CD4-positive, alpha-beta T cell treated with Interleukin-10 for 1 hour (primary cell): ENCODE results near the gene CEACAM5.
A peak's percentile ranks its signal among the peaks of the same experiment; 100 is the strongest.
"Not testable (repeated sequence)": the region's sequence is repeated elsewhere in the genome, so short reads cannot be mapped to it uniquely, and the experiment has no call there.

ENCODE experiments used
- DNase-seq: peaks from one replicate; pipeline ENCODE4 v3.0.0-alpha.2; 2020

Gene CEACAM5

GRCh38 chr19:41700381-41701195, 7.8 kb upstream of the CEACAM5 start:
- no peak for DNase-seq

DNA sequence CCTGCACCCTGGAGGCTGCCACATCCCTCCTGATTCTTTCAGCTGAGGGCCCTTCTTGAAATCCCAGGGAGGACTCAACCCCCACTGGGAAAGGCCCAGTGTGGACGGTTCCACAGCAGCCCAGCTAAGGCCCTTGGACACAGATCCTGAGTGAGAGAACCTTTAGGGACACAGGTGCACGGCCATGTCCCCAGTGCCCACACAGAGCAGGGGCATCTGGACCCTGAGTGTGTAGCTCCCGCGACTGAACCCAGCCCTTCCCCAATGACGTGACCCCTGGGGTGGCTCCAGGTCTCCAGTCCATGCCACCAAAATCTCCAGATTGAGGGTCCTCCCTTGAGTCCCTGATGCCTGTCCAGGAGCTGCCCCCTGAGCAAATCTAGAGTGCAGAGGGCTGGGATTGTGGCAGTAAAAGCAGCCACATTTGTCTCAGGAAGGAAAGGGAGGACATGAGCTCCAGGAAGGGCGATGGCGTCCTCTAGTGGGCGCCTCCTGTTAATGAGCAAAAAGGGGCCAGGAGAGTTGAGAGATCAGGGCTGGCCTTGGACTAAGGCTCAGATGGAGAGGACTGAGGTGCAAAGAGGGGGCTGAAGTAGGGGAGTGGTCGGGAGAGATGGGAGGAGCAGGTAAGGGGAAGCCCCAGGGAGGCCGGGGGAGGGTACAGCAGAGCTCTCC, 6.9 kb upstream of the CEACAM5 start:
- DNase-seq = no peak

DNA sequence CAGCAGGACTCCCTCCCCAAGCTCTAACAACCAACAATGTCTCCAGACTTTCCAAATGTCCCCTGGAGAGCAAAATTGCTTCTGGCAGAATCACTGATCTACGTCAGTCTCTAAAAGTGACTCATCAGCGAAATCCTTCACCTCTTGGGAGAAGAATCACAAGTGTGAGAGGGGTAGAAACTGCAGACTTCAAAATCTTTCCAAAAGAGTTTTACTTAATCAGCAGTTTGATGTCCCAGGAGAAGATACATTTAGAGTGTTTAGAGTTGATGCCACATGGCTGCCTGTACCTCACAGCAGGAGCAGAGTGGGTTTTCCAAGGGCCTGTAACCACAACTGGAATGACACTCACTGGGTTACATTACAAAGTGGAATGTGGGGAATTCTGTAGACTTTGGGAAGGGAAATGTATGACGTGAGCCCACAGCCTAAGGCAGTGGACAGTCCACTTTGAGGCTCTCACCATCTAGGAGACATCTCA, 6.2 kb upstream of the CEACAM5 start:
- DNase-seq = no peak

DNA sequence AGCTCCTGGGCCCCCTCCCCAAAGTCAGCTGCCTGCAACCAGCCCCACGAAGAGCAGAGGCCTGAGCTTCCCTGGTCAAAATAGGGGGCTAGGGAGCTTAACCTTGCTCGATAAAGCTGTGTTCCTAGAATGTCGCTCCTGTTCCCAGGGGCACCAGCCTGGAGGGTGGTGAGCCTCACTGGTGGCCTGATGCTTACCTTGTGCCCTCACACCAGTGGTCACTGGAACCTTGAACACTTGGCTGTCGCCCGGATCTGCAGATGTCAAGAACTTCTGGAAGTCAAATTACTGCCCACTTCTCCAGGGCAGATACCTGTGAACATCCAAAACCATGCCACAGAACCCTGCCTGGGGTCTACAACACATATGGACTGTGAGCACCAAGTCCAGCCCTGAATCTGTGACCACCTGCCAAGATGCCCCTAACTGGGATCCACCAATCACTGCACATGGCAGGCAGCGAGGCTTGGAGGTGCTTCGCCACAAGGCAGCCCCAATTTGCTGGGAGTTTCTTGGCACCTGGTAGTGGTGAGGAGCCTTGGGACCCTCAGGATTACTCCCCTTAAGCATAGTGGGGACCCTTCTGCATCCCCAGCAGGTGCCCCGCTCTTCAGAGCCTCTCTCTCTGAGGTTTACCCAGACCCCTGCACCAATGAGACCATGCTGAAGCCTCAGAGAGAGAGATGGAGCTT, 4.7 kb upstream of the CEACAM5 start:
- DNase-seq = no peak

- DNase-seq = no peak
Measured at GRCh38 chr19:41705393-41706174, 2.8 kb upstream of the CEACAM5 start.

DNA sequence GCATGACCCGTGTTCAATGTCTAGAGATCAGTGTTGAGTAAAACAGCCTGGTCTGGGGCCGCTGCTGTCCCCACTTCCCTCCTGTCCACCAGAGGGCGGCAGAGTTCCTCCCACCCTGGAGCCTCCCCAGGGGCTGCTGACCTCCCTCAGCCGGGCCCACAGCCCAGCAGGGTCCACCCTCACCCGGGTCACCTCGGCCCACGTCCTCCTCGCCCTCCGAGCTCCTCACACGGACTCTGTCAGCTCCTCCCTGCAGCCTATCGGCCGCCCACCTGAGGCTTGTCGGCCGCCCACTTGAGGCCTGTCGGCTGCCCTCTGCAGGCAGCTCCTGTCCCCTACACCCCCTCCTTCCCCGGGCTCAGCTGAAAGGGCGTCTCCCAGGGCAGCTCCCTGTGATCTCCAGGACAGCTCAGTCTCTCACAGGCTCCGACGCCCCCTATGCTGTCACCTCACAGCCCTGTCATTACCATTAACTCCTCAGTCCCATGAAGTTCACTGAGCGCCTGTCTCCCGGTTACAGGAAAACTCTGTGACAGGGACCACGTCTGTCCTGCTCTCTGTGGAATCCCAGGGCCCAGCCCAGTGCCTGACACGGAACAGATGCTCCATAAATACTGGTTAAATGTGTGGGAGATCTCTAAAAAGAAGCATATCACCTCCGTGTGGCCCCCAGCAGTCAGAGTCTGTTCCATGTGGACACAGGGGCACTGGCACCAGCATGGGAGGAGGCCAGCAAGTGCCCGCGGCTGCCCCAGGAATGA, 1.5 kb upstream of the CEACAM5 start:
- peak; percentile 67 for DNase-seq

DNA sequence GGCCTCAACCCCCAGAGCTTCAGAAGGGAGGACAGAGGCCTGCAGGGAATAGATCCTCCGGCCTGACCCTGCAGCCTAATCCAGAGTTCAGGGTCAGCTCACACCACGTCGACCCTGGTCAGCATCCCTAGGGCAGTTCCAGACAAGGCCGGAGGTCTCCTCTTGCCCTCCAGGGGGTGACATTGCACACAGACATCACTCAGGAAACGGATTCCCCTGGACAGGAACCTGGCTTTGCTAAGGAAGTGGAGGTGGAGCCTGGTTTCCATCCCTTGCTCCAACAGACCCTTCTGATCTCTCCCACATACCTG, 969 bp upstream of the CEACAM5 start:
- DNase-seq = no peak

GRCh38 chr19:41707871-41708371, 505 bp upstream of the CEACAM5 start:
- DNase-seq = no peak

GRCh38 chr19:41709516-41709915, 1.1 kb downstream of the CEACAM5 start:
- not testable (repeated sequence) for DNase-seq

- no peak for DNase-seq
Measured at GRCh38 chr19:41709951-41710645, 1.7 kb downstream of the CEACAM5 start.

- no peak for DNase-seq
Measured at GRCh38 chr19:41711376-41712261, 3.2 kb downstream of the CEACAM5 start.

DNA sequence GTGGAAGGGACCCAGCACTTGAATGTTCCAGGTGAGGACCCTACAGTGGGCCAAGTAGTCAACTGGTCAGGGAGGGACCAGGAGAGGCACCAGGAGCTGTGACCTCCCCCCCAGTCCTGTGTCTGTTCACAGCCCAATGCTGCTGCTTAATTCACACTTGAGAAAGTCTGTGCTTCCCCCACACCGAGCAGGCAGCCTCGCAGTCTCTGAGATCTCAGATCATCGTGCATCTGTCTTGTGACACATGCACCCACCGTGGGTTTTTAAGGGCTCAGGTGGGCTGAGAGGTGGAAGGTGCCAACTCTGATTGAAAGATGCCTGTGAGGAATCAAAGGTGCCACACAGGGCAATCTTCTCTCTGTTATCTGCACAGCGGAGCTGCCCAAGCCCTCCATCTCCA, 6.2 kb downstream of the CEACAM5 start:
- DNase-seq = no peak

DNA sequence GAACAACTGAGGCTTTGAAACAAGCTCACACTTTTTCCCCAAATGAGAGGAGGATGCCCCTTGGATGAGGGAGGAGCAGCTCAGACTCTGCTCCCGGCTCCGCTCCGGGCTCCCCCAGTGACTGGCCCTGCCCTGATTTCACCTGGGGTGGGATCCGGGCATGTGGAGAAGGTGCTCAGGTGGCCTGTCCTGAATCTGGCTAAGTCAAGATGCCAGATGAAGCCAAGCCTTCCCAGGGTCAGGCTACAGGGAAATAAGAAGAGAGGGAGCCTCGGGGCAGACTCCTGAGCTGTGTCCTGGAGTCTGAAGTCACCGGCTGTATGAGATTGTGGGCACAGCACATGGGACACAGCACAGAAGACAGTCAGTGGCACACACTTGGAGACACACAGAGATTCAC, 10.3 kb downstream of the CEACAM5 start:
- no peak for DNase-seq

DNA sequence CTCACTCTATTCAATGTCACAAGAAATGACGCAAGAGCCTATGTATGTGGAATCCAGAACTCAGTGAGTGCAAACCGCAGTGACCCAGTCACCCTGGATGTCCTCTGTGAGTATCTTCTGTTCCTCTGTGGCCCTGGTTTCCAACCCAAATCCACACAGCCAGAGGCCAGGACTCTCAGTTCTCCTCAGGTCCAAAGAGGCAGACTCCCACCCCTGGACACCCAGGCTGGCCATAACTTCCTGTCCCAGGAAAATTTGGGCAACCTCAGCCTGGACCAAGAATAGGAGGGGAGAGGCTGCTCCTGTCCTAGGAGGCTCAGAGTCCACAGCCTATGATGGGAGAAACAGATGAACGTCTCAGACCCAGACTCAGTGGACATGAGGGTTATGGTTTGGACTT, 11.7 kb downstream of the CEACAM5 start:
- DNase-seq = no peak

- no peak for DNase-seq
Measured at GRCh38 chr19:41726493-41726892, 18.1 kb downstream of the CEACAM5 start.

- no peak for DNase-seq
Measured at GRCh38 chr19:41734156-41734555, 25.7 kb downstream of the CEACAM5 start.

DNA sequence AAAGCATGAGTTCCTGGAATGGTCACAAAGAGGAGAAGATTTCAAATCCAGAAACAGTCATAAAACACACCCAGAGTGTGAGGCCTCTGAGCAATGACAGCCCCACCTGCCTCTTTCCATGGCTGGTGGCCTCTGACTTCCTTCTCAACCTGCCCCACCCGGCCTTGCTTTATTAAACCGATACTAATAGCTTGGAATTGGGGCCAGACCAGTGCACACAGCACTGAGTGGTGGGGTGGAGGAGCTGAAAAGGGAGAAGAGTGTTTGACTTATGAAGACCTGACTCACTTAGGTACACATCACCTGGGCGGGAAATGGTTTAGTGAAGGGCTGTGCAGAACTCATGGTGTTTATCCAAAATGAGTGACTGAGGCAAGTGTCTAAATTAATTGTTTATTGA, 26.2 kb downstream of the CEACAM5 start:
- DNase-seq = no peak

- no peak for DNase-seq
Measured at GRCh38 chr19:41735071-41735600, 26.7 kb downstream of the CEACAM5 start.

GRCh38 chr19:41739361-41739760, 30.9 kb downstream of the CEACAM5 start:
- DNase-seq = no peak
